Mammary epithelial cell (primary cell): Measurements from ENCODE around the gene SPEM1.

Experiments
- EZH2 ChIP-seq: IDR thresholded peaks from 2 replicates; pipeline ENCODE4 v1.6.1; 2012; ENCODE audit warnings: low read length, inconsistent platforms, borderline replicate concordance
- TF ChIP-seq, protein P1 (sequence below), 2 donors: IDR thresholded peaks in 1 of 2; conservative IDR thresholded peaks in 1 of 2; 2 replicates each; pipeline ENCODE4 v1.5.1; 2011 to 2012; ENCODE audit warnings: inconsistent platforms in 2 of 2, low read length in 2 of 2, mild to moderate bottlenecking in 2 of 2, control low read depth in 1 of 2, low read depth in 1 of 2; ENCODE audit not compliant: insufficient read depth in 1 of 2; ENCODE audit errors: extremely low read depth in 1 of 2

DNA sequence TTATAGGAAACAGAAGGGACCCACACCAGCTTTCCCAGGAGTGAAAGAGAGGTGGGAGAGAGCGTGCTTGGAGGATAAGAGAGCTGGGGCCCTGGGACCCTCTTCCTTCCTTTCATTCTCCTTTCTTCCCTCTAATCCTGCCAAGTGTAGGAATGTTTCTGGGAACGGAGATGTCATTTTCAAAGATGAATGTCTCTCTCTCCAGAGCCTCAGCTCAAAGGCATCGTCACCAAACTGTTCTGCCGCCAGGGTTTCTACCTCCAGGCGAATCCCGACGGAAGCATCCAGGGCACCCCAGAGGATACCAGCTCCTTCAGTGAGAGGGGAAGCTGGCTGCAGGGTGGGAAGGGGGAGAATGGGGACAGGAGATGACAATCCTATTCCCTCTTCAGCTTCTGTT is 21.1 kb downstream of the SPEM1 start:
- TF ChIP-seq, protein P1, sequence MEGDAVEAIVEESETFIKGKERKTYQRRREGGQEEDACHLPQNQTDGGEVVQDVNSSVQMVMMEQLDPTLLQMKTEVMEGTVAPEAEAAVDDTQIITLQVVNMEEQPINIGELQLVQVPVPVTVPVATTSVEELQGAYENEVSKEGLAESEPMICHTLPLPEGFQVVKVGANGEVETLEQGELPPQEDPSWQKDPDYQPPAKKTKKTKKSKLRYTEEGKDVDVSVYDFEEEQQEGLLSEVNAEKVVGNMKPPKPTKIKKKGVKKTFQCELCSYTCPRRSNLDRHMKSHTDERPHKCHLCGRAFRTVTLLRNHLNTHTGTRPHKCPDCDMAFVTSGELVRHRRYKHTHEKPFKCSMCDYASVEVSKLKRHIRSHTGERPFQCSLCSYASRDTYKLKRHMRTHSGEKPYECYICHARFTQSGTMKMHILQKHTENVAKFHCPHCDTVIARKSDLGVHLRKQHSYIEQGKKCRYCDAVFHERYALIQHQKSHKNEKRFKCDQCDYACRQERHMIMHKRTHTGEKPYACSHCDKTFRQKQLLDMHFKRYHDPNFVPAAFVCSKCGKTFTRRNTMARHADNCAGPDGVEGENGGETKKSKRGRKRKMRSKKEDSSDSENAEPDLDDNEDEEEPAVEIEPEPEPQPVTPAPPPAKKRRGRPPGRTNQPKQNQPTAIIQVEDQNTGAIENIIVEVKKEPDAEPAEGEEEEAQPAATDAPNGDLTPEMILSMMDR (conservative IDR thresholded peaks at IDR 0.05 in 1 of 2, IDR thresholded peaks at IDR 0.05 in 1 of 2; ENCODE audit: extremely low read depth in 1 of 2, insufficient read depth in 1 of 2, low read depth in 1 of 2, low read length in 2 of 2), result no peak
- TF ChIP-seq EZH2, result no peak
